CD4-positive, alpha-beta T cell treated with Interleukin-12 subunit alpha and Interleukin-12 subunit beta, for 1 hour (primary cell): ENCODE results near the gene AFF3.
"Not testable (repeated sequence)": the region's sequence is repeated elsewhere in the genome, so short reads cannot be mapped to it uniquely, and the experiment has no call there.

Source experiments
- DNase-seq: peaks from one replicate; pipeline ENCODE4 v3.0.0-alpha.2; 2020

Gene AFF3

DNA sequence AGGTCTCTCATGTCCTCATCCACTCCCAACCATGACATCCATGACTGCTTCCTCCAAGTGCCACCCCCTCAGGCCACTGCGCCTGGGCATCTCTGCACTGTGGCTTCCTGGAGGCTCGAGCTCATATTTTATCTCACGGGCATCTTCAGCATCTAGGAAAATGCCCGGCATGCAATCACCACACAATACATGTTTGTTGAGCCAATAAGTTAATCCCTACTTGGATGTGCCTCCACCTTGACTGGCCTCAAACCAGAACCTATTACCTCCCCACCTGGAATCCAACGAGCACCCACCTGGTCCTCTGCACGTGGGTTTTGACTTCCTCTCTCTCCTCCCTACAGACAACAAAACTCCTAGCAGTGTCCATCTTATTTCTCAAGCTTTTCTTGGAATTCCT, 453.7 kb downstream of the AFF3 start:
- DNase-seq = no peak

DNA sequence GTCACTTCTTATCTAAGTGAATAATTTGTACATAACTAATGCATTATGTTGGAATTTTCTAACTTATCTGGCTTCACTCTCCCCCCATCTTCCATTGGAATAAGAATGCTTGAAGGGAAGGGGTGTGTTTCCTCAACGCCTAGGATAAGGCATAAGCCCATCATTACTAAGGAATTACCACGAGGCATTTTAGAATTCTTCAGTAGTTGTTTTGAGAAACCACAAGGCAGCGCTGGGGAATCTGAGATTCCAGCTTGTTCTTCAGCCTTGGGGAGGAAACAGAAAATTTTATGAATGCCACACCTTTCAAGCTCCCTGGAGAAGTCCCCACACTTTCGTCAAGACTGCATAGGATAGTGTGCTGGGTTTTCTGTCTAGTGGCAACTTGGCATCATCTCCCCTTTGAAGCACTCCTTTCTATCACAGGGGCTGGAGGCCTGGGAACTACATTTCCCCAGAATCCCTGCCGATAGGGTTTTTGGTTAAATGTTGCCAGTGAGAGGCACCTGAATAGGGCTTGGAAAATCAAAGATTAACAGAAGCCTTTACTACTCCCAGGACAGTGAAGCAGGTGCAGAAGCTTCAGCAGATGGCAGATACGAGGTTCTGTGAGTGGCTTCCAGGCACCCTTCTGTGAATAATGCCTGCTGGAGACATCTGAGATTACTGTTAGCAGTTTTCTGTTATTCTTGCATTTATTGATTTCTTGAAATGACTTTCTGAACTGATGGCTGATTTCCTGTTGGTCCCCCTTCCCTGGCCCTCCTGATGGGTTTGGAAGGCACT, 459.9 kb downstream of the AFF3 start:
- no peak for DNase-seq

DNA sequence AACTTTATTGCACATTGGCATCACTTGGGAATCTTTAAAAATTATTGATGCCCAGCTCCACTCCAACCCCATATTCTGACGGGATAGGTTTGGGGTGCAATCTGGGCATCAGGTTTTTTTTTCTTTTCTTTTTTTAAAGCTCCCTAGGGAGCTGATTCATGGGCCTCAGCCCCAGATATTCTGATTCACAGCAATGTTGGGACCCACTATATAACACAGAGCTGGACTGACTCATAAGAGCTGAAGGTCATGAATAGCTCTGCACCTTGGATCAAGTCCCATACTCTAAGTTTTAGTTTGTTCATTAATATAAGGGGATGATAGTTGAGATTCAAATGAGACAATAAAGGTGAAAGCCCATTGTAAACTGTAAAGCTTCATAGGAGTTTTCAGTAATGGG, 461.4 kb downstream of the AFF3 start:
- no peak for DNase-seq

DNA sequence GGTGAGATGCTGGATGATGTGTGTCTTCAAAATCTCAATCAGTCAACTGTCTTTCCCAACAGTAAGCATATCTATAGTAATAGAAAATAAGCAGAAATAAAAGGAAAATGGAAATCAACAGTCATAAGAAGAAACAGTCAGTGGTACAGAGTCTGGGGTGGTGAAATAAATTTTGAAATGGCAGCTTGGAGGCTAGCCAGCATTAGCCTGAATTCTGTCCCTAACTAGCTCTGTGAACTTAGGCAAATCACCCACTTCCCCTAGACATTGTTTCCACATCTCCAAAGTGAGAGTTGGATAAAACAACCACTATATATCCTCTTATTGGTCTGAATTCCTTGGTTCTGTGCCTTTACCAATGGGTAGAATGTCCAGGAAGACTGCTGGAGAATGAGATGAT, 462.9 kb downstream of the AFF3 start:
- DNase-seq = no peak

DNA sequence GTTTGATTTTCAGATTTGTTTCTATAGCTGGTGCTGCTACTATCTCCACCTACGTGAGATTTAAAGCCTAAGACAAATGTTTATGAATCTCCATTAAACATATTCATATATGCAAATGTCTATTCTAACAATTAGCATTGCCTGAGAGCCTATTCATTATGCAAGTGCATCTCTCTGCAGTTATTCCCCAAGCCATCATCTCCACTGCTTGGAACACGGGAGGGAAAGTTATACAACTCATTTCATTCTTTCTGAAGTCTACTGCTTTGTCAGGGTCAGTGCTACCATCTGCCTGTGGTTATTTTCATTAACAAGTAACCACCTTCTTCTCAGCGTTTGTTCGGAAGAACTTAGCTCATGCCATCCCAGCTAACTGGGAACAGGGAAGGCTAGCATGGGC, 463.8 kb downstream of the AFF3 start:
- no peak for DNase-seq

DNA sequence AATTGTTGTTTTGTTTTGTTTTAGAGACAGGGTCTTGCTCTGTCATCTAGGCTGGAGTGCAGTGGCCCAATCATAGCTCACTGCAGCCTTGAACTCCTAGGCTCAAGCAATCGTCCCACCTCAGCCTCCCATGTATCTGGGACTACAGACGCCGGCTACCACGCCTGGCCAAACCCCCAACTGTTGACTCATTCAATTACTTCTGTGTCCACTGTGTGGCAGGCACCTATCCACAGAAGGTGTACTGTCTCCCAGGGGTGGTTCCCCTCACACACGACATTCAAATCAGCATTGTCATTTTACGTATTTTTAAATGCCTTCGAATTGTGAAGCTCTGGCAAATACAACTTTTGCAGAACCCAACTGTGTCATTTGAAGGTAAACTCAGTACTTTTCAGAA, 464.6 kb downstream of the AFF3 start:
- DNase-seq = no peak

DNA sequence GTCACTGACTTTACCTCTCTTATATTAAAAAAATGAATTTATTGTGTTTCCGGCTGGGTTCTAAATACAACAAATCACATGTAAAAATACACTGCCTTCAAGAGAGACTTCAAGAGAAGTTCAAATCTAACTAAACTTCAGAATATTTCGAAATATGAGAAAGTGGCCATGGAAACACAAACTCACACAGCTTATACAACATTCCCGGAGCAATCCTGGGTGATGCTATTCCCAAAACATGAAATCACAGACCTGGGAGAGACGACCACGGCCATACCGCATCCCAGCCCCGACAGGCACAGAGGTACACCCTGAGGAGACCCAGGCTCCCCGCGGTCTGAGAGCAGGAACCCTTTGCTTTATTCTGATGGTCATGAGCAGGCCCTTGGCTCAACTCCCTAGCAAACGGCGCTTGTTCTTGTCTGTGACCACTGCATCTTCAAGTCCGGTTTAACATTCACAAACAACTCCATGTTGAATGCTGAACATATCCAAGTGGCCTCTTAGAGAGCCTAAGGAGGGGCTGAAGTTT, 467.2 kb downstream of the AFF3 start:
- no peak for DNase-seq

DNA sequence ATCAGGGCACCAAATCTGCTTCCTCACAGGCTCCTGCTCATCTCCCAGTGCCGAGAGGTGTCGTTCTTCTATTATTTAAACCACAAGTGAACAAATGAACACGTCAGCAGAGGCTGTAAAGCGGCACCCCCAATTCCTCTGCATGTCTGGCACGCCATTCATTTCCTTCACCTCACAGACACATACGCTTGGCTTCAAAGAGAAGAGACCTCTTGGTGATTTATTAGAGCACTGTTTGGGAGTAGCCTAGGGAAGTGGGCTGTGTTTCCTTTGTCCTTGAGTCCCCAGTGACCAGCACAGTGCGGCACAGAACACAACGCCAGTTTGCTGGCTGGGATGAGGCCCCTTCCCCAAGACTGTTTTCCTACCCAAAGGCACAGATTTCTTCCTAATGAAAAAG, 468.3 kb downstream of the AFF3 start:
- no peak for DNase-seq

DNA sequence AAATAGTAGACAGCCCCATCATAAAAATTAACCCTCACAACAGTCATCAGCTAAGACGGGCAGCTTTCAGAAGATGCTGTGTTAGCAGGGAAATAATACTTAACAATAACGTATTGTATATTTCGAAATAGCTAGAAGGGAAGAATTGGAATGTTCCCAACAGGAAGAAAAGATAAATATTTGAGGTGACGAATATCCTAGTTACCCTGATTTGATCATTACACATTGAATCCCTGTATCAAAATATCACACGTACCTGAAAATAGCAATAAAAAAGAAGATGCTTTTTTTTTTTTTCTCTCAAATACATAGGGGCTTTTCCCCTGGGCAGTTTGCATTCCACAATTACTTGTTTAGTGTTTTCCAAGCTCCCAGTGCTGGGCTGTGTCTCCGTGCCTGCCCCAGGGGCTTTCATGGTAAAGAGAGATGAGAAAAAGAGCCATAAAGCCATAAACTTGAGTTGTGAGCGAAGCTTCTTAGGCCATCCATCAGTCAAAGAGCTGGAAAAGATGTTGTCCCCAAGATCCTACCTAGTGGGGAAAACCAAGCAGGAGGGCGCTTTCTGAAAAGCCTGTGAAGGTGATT, 469.5 kb downstream of the AFF3 start:
- no peak for DNase-seq

DNA sequence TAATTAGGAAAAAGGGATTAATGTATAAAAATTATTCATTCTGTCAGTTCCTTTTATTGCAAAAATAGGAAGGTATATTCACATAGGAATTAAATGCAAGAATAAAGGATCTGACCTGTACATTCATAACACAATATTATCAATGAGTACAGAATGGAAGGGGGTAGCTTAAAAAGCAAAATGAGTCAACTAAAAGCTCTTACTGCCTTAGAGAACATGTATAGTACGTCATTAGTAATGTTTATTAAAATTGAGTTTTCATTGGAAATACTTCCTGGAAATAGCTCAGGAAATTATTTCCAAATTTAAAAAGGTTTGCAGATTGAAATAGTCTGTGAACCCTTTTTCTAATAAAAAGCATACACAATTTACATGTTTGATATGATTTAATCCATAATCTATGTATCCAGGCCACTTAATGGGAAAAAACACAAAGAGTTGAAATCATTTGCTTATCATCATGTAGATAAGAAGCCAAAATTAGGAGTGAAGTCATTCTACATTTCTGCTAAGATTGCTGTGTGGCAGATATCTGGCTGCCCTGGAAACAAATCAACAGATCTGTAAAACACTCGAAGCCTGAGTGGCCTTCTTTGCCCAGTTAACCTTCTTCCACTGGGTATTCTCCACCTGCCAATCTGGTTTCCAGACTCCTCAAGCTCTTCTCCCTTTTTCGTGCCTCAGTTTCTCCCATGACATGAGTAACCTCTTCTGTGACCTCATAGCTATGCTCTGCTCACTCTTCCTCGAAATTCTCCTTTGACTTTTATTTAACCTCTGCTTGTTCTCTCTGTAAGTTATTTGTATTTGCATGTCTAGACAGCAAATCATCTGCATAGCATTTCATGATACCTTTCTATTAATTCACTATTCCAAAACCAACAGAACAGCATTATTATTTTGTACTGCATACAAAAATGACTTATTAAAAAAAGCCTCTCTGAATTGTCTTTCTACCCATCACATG, 471.3 kb downstream of the AFF3 start:
- no peak for DNase-seq

DNA sequence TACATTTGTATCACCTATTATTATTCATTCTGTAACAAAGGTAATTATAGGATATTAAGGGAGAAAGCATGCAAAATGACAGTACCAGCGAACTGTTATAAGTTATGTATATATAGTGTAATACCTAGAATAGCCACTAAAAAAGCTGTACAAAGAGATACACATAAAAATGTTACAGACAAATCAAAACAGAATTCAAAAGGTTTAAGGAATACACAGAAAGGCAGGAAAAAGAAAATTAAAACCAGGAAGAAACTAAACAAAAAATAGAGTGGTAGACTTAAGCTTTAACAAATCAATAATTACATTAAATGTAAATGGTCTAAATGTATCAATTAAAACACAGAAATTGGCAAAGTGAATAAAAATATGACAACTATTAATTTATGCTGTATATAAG, 476.1 kb downstream of the AFF3 start:
- DNase-seq = no peak

DNA sequence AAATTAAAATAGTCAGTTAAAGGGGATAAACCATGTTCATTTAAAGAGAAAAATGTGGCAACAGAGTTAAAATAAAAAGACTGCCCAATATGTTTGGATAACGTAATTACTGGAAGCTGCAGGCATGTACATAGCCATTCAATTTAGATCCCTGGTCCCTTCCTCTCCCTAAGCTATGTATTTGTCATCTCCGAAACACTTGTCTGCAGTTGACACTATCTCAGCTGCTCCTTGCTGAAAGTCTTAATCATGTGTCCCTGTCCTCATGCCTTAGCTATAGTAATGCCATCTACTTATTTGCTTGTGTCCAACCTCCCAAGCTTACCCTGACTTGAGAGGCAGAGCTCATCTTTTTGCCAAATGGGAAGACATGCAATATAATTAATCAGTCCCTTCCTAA, 478.7 kb downstream of the AFF3 start:
- no peak for DNase-seq

DNA sequence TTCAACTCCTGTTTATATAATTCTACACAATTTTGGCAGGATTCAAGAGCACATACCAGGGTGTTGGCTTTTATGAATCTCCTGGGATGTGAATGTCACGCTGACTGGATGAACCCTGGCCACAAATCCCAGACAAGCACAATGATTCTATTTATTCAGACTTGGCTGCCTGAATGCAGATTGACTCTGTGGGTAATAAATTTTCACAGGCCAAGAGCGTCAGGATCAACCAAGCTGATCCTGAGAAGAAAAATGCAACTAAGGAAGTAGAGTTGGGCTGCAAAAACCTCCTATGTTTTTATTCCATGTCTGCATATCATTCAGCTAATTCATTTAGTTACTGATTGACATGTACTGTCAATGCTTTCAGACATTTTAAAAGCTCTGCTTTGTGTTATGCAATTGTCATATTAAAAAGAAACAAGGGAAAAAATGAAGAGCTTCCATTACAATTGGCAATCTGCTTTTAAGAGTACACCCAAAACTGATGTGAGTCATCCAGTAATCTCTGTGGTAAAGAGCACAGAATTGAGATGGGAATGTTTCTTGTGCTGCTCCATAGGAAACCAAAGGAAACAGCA, 479.5 kb downstream of the AFF3 start:
- DNase-seq = no peak

DNA sequence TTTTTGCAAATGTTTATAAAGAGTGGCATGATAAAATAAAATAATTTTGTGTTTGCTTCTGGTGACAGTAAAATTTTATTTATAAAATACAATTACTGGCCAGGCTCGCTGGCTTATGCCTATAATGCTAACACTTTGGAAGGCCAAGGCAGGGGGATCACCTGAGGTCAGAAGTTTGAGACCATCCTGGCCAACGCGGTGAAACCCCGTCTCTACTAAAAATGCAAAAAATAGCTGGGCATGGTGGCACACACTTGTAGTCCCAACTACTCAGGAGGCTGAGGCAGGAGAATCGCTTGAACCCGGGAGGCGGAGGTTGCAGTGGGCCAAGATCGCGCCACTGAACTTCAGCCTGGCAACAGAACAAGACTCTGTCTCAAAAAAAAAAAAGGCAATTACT, 480.6 kb downstream of the AFF3 start:
- not testable (repeated sequence) for DNase-seq

DNA sequence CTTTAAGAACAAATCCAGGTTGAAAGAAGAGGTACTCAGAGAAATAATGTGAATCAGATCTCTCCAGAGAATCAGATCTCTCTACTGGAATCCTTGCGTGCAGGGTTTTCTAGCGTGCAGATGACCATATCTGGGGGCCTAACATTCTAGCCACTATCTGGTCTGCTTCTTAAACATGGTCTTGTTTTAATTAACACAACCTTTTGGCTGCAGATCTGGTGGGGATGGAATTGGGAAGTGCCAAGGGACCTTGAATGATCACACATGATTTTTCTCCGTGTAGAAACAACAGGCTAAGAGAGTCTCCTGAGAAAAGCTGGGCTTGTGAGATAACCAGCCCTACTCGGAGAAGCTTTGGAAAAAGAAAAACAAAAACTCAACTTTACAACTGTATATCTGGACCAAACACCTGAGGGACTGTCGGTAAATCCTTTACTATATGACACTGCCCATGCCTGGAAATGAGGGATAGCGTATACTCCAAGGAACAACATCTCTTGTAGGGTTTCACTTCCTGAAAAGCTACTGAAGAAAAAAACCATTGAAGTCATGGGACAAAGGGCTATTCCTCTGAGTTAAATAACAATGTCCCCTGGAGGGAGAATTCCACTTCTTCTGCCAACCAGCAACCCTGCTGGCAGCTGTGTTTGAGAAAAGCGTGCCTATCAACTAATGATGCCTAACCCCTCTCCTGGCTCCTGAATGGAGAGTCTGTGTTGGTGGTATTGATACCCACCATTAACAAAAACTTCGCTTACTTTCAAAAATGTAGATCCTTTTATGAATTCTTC, 481.6 kb downstream of the AFF3 start:
- no peak for DNase-seq

DNA sequence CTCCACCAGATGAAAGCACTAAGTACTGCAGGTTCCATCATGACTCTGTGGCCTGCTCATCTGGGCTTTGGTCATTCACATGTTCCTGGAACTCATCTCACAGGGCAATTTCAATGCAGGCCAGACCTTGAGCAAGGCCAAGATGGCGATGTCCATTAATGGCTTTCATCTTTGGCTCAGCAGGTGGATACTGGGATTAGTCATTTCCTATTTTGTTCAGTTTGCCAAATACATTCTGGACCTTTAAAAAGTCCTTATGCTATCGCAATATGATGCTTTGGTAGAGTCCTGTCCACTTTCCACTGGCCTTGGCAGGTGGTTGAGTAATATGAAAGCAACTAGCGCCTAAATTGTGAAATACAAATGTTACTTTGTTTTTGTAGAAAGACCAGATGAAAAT, 482.5 kb downstream of the AFF3 start:
- DNase-seq = no peak

DNA sequence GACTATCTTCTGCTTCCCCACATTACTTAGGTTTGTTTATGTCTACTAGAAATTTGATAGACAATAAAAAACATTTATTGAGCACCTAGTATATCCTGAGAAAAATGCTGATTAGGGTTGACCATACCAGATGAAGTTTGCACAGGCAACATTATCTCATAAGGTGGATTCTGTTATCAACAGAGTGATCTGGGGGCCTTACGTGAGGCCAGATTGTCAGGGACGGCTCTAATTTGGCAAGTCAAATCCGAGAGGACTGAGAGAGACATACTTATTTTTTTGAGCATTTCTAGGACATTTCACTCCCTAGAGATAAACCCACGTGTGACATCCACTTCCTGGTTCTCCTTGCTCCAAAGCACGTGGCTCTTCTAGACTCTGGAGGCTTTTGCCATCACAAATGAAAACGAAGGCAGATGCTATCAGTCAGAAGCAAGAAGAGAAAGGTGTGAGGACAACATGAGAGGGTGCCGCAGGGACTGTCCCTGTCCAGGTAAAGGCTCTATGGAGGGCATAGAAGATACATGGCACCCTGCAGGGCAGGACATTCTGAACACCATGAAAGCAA, 484.6 kb downstream of the AFF3 start:
- no peak for DNase-seq

DNA sequence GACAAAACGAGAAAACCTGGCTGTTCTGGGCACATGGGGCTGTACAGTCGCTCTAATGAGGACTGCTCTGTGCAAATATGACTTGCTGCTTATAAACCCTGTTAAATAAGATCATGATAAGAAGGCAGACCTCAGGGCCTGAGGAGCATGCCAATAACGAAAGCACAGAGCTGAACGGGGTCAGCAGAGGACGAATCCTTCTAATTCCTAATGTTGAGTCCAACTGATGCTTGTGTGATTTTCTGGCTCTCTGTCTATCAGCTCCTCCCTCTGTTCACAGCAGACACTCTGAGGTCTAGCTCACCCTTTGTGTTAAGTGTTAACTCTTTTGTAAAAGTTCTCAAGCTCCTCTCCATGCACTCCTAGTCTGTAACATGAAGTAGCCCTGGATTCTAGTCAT, 485.4 kb downstream of the AFF3 start:
- no peak for DNase-seq

DNA sequence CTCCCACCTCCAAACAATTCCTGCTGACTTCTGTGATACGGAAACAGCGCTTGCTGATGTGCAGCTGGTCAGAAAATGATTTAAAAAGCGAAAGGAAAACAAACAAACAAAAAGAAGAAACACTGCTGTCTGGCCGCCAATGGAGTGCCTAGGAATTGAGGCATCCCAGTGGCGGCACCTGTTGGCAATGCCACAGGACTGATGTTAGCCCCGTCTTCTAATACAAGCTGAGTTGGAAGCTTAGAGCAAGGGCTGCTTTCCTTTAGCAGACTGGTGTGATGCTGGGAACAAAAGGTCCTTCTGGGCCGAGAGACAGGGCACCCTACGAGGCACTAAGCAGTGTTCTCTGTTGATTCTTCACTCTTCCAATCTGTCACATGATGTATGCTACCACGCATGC, 489.0 kb downstream of the AFF3 start:
- no peak for DNase-seq

DNA sequence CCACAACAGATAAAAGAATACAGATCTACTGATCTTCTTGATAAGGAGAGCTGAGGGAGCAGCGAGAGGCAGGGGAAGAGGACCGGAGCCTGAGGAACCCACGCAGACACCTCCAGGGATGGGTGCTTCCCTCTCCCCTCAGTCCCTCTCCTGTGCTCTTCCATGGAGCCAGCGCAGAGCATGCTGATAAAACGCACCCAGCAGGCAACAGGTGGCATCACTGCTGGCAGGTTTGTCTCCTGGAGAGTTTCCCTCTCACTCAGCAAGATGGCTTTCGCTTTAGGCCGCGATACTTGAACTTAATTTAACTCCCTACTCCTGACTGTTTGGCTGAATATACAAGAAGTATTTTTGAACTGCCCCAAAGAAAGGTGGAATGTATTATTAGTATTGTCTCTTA, 489.5 kb downstream of the AFF3 start:
- DNase-seq = no peak

DNA sequence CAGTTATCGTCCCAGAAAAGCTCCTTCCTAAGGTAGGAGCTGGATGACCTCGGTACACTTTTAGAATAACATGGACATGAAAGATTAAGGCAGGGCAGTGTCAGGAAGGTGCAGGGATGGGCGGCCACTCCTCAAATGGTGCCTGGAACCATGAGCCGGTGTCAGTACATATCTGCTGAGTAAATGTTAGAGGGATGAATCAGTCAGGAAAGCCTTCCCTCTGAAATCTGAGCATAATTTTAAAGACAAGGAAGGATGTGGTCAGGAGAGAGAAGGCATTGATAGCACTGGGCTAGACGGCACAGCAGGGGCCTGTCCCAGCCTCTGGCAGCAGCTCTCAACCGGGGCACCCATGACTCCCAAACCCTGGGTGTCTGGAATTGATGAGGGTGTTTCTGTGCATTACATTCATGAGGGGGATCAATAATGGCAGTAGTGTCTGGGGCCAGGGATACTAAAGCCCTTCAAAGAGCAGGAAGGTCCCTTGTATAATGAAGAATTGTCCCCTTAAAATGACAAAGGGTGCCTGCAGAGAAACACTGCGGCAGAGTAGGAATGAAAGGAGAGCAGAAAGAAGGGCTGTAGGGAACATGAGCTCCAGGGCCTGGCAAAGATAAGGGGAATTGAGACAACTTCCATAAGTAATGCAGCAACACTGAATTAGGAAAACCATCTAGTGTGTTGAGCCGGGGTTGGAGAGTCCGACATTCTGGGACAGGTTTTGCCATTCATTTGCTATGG, 490.3 kb downstream of the AFF3 start:
- no peak for DNase-seq
